ENCODE results near the gene HS3ST4.

HS3ST4 gene

GRCh38 chr16:26050472-26050871, 358.7 kb downstream of the HS3ST4 start:
- Histone ChIP-seq H2AFZ (ENCODE audit: low read depth, low read length) (no peak overlapping the region), H3K9me3 (ENCODE audit: insufficient read depth, low read length) (no peaks in the 10 kb centered on the region), H3K9ac (ENCODE audit: low read length) (no peak overlapping the region), H3K27ac (ENCODE audit: low read length) (no peak overlapping the region), H4K20me1 (ENCODE audit: insufficient read depth, low read length) (no peaks in the 10 kb centered on the region), H3K36me3 (replicated peaks; ENCODE audit: low read depth, low read length) (no peaks in the 10 kb centered on the region), H3K4me2 (ENCODE audit: low read length) (no peak overlapping the region), H3K79me2 (ENCODE audit: low read length) (no peaks in the 10 kb centered on the region), H3K27me3 (ENCODE audit: low read depth, low read length) (peaks cover 4% of the 10 kb centered on the region; the same call in 1 of the 2 replicates), H3K4me3 (ENCODE audit: low read length) (no peak overlapping the region), H3K4me1 (ENCODE audit: low read length) (no peaks in the 10 kb centered on the region)
- TF ChIP-seq EZH2phosphoT487 (IDR thresholded peaks at IDR 0.05; ENCODE audit: low read depth) (no peak), CTCF (IDR thresholded peaks at IDR 0.05; ENCODE audit: low read depth, low read length) (no peak)

GRCh38 chr16:26051063-26051462, 359.3 kb downstream of the HS3ST4 start:
- H3K36me3 ChIP-seq (replicated peaks; ENCODE audit: low read depth, low read length), result no peaks in the 10 kb centered on the region
- H4K20me1 ChIP-seq (ENCODE audit: insufficient read depth, low read length), result no peaks in the 10 kb centered on the region
- H3K4me1 ChIP-seq (ENCODE audit: low read length), result no peaks in the 10 kb centered on the region
- no peak overlapping the region for H3K4me3 ChIP-seq (ENCODE audit: low read length)
- H3K9me3 ChIP-seq (ENCODE audit: insufficient read depth, low read length), result no peaks in the 10 kb centered on the region
- no peak overlapping the region for H3K9ac ChIP-seq (ENCODE audit: low read length)
- TF ChIP-seq EZH2phosphoT487 (IDR thresholded peaks at IDR 0.05; ENCODE audit: low read depth) (no peak), CTCF (IDR thresholded peaks at IDR 0.05; ENCODE audit: low read depth, low read length) (no peak)
- no peaks in the 10 kb centered on the region for H3K79me2 ChIP-seq (ENCODE audit: low read length)
- H3K27me3 ChIP-seq (ENCODE audit: low read depth, low read length), result 0 out of 2 replicates have a peak, but pooled peaks cover 4% of the 10 kb centered on the region
- no peak overlapping the region for H2AFZ ChIP-seq (ENCODE audit: low read depth, low read length)
- no peak overlapping the region for H3K27ac ChIP-seq (ENCODE audit: low read length)
- no peak overlapping the region for H3K4me2 ChIP-seq (ENCODE audit: low read length)

- no peak overlapping the region for H3K4me3 ChIP-seq (ENCODE audit: low read length)
- no peak overlapping the region for H3K4me2 ChIP-seq (ENCODE audit: low read length)
- H4K20me1 ChIP-seq (ENCODE audit: insufficient read depth, low read length), result no peaks in the 10 kb centered on the region
- peaks cover 7% of the 10 kb centered on the region for H3K4me1 ChIP-seq (ENCODE audit: low read length)
- no peaks in the 10 kb centered on the region for H3K79me2 ChIP-seq (ENCODE audit: low read length)
- H2AFZ ChIP-seq (ENCODE audit: low read depth, low read length), result no peak overlapping the region
- H3K27me3 ChIP-seq (ENCODE audit: low read depth, low read length), result no peaks in the 10 kb centered on the region
- no peaks in the 10 kb centered on the region for H3K36me3 ChIP-seq (replicated peaks; ENCODE audit: low read depth, low read length)
- no peaks in the 10 kb centered on the region for H3K9me3 ChIP-seq (ENCODE audit: insufficient read depth, low read length)
- TF ChIP-seq CTCF (IDR thresholded peaks at IDR 0.05; ENCODE audit: low read depth, low read length) (no peak), EZH2phosphoT487 (IDR thresholded peaks at IDR 0.05; ENCODE audit: low read depth) (no peak)
- H3K27ac ChIP-seq (ENCODE audit: low read length), result no peak overlapping the region
- H3K9ac ChIP-seq (ENCODE audit: low read length), result no peak overlapping the region
Measured at GRCh38 chr16:26053889-26054288, 362.1 kb downstream of the HS3ST4 start.

GRCh38 chr16:26058326-26058725, 366.6 kb downstream of the HS3ST4 start:
- H3K9ac ChIP-seq (ENCODE audit: low read length), result no peak overlapping the region
- H3K36me3 ChIP-seq (replicated peaks; ENCODE audit: low read depth, low read length), result no peaks in the 10 kb centered on the region
- H3K27ac ChIP-seq (ENCODE audit: low read length), result no peak overlapping the region
- H3K4me3 ChIP-seq (ENCODE audit: low read length), result no peak overlapping the region
- no peaks in the 10 kb centered on the region for H4K20me1 ChIP-seq (ENCODE audit: insufficient read depth, low read length)
- no peaks in the 10 kb centered on the region for H3K9me3 ChIP-seq (ENCODE audit: insufficient read depth, low read length)
- no peaks in the 10 kb centered on the region for H3K79me2 ChIP-seq (ENCODE audit: low read length)
- no peak overlapping the region for H3K4me2 ChIP-seq (ENCODE audit: low read length)
- peaks cover 7% of the 10 kb centered on the region for H3K4me1 ChIP-seq (ENCODE audit: low read length)
- TF ChIP-seq EZH2phosphoT487 (IDR thresholded peaks at IDR 0.05; ENCODE audit: low read depth) (no peak), CTCF (IDR thresholded peaks at IDR 0.05; ENCODE audit: low read depth, low read length) (no peak)
- no peak overlapping the region for H2AFZ ChIP-seq (ENCODE audit: low read depth, low read length)
- 0 out of 2 replicates have a peak, but pooled peaks cover 5% of the 10 kb centered on the region for H3K27me3 ChIP-seq (ENCODE audit: low read depth, low read length)
